Endometrial microvascular endothelial cells (primary cell): Measurements from ENCODE around the gene U2AF2. TPM values are rescaled to one million over a fixed set of nuclear protein-coding genes. Genes with fewer than 3 reads are reported as not detected.

ENCODE experiments used
- in situ Hi-C: cut with HindIII; loops from 2 replicates; pipeline ENCODE4 v1.10.0; 2017; ENCODE audit warnings: low sequenced_read_pairs, low pct_unique_long_range_greater_than_20kb; ENCODE audit errors: inconsistent ontology term
- total RNA-seq: library from RNA; depleted of rRNA; stranded (reverse); fragments of >200 nt; gene quantifications from one replicate; pipeline ENCODE4 v1.2.3, GENCODE V29; 2015; ENCODE audit errors: inconsistent ontology term

Gene U2AF2
- total RNA-seq, 1 donor from 2014 or later, result 215 TPM

DNA sequence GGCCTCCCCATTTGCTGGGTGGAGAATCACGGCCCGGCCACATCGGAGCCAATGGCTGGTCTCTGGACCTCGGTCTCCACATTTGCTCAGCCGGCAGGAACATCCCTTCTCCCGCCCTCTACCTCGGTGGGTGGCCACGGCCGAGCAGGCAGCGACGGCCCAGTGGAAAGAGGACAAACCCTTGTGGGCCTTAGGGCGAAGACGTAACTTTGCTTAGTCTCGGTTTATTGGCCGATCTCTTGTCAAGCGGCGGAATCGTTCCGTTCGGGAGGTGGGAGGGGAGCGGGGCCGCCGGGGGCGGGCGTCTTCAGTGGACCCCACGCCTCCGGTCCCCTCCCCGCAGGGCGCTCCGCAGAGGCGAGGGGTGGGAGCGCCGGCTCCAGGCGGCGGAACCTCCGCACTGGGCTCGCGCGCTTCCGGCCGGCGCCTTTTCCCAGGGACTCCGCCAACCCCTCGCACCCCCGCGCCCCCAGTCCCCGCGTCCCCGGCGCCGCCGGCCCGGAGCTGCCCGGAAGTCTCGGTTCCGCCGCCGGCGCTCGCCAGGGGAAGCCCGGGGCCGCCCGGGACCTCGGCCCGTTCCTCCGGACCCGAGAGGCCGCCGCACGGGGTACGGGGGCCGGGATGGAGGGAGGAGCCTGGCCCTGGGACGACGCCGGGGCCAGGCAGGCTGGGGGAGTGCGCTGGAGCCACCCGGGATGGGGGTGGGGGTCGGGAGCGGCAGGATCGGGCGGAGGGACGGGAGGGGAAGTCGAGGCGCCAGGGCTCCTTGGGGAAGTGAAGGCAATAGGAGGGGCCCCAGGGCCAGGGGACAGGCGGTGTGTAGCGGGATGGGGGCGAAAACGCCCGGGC lies 14.0 kb upstream of the U2AF2 start, which contains the start of gene ZNF580:
ZNF580 (plus strand) TSS at position 426 of the 849 bp plus-strand sequence. CDS start 1,507 bp downstream, outside the sequence.
- in situ Hi-C loops, result no loop called here

DNA sequence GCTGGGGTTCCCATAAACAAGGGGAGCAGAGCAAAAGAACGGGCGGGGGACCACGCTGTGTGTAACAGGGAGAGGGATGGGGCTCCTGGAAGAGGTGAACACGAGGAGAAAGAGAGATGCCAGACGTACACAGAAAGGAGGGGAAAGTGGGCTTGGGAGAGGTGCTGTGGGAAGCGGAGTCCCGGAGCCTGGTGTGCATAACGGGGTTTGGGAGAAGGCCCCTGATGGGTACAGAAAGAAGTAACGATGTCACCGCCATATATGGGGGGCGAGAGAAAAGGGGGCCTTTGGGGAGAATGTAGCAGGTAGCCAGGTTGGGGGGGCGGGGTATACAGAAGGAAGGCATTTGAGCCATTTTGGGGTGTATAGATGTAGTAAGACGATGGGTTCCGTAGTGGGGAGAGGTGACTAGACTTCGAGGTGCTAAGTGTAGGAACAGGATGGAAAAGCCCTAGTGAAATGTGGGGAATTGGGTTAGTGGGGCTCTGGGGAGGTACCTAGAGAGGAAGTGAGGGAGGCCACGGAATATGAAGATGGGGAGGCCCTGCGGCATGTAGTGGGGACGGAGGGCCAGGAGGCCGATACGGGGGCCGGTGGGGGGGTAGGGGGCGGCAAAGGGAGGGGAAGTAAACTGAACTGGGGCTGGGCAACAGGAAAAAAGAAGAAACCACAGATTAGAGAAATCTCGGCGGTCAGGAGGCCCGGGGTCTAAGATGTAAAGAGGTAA lies 13.2 kb upstream of the U2AF2 start:
- in situ Hi-C loops, result no loop called here

DNA sequence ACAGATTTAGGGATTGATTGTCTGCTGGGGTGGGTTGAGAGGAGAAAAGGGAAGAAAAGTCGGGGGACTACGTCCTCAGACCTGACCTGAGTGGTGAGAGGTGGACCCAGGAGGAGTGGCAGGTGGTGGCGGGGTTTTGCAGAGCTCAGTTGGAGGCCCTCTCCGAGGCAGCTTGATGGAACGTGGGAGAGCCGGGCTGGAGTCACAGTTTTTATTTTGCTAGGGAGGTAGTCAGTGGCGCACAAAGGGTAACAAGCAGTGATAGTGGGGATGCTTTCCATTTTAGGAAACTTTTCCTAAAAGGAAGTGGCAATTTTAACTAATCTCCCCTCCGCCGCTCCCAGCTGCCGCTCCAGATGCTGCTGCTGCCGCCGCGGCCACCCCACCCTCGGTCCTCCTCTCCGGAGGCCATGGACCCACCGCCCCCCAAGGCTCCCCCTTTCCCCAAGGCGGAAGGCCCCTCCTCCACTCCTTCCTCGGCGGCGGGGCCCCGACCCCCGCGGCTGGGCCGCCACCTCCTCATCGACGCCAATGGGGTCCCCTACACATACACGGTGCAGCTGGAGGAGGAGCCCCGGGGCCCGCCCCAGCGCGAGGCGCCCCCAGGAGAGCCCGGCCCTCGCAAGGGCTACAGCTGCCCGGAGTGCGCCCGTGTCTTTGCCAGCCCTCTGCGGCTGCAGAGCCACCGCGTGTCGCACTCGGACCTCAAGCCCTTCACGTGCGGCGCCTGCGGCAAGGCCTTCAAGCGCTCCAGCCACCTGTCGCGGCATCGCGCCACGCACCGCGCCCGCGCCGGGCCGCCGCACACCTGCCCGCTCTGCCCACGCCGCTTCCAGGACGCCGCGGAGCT lies 12.5 kb upstream of the U2AF2 start:
- in situ Hi-C loops, result no loop called here

DNA sequence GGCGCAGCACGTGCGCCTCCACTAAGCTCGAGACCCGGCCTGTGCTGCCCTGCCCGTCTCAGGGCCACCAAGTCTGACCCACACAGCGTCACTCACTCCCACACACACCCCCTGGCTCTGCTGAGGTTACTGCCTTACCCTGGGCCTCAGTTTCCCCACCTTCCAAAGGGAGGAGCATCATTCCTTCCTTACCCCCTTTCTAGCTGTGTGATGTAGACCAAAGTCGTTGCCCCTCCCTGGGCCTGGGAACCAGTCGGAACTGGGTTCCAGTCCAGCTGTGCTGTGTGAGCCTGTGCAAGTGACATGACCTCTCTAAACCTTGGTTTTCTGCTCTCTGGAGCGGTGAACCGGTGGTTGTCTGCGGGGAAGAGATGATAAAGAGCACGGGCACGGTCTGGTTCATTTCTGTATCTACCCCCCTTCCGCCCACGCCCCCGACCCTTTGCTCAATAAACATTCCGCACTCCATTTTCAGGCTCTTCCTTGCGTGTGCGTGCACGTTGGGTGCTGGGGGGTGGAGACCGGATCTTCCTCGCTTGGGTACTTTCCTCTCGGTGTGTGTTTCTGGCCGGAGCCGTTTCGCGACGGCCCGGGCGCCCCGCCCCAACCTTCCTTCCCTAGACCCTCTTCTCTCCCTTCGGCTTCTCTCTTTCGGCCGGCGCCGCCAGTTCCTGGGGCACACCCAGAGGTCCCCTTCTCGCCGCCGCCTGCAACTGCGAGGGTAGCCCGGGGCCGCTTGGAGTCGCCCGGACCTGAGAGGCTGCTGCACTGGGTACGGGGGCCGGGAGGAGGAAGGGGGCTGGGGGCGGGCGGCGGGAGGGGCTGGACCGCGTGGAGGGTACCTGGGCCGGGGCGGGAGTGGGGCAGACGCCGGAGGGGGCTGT lies 11.6 kb upstream of the U2AF2 start, which contains the start of gene ZNF581:
ZNF581 (plus strand) TSS at position 647 of the 884 bp plus-strand sequence. CDS start 923 bp downstream, outside the sequence.
- in situ Hi-C loops, result no loop called here

DNA sequence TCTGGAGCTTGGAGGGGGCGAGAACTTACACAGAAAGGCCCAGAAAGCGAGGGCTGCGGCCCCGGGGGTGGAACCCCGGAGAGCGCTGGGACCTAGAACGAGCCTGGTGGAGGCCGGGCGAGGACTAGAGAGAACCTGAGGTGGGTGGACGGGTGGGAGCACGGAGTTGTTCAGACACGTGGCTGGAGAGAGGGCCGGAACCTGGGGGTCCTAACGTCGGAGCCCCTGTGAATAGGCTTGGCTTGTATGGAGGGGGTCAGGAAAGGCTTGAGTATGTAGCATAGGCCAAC lies 11.0 kb upstream of the U2AF2 start:
- in situ Hi-C loops, result no loop called here

DNA sequence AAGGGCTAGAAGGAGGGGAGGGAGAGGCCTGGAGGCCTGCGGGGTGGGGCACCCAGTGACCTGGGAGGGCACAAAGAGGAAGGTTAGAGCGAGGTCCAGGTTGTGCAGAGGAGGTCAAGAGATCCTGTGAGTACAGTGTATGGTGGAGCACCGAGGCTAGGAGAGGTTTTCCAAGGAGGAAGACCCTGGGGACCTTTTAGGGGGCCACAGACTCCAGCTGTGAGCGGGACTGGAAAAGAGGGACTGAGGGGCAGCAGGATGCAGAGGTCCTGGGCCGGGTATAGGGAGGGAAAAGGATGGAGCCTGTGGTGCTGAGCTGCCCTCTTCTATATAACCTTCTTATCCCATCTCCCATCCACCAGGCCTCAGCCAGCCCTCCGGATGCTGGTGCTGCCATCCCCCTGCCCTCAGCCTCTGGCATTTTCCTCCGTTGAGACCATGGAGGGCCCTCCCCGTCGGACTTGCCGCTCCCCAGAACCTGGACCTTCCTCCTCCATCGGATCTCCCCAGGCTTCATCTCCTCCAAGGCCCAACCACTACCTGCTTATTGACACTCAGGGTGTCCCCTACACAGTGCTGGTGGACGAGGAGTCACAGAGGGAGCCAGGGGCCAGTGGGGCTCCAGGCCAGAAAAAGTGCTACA lies 10.5 kb upstream of the U2AF2 start:
- in situ Hi-C loops, result no loop called here

DNA sequence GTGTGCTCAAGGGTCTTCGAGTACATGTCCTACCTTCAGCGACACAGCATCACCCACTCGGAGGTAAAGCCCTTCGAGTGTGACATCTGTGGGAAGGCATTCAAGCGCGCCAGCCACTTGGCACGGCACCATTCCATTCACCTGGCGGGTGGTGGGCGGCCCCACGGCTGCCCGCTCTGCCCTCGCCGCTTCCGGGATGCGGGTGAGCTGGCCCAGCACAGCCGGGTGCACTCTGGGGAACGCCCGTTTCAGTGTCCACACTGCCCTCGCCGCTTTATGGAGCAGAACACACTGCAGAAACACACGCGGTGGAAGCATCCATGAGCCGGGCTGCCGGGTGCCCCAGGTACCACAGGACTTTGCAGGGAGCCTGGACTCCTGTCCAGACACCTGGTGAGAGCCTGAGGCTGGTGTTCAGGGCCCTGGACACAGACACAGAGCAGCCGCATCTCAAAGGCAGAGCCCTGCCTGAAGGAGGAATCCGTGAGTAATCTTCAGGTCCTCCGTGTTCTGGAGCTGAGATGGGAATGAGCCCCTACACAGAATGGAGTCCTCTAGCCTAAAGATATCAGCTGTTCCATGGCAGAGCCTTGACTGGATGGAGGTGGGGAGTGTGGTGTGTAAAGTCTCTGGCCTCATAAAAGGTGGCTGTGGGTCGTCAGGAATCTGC lies 9.9 kb upstream of the U2AF2 start:
- in situ Hi-C loops, result no loop called here

DNA sequence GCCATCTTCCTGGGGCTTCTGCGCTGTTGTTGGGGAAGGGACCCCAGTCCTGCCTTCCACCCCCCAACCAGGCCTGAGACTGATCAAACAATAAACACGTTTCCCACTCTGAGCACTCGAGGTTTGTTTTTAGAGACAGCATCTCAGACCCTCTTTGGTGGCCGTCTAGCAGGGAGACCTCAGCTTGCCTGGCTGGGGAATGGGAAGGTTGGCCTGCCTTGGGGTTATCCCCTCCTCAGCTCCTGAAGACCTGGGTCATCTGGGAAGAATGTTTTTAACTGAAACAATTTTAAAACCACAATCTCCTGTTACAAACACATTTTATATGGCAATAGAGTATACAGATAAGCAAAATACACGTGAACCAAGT lies 9.3 kb upstream of the U2AF2 start:
- in situ Hi-C loops, result no loop called here

DNA sequence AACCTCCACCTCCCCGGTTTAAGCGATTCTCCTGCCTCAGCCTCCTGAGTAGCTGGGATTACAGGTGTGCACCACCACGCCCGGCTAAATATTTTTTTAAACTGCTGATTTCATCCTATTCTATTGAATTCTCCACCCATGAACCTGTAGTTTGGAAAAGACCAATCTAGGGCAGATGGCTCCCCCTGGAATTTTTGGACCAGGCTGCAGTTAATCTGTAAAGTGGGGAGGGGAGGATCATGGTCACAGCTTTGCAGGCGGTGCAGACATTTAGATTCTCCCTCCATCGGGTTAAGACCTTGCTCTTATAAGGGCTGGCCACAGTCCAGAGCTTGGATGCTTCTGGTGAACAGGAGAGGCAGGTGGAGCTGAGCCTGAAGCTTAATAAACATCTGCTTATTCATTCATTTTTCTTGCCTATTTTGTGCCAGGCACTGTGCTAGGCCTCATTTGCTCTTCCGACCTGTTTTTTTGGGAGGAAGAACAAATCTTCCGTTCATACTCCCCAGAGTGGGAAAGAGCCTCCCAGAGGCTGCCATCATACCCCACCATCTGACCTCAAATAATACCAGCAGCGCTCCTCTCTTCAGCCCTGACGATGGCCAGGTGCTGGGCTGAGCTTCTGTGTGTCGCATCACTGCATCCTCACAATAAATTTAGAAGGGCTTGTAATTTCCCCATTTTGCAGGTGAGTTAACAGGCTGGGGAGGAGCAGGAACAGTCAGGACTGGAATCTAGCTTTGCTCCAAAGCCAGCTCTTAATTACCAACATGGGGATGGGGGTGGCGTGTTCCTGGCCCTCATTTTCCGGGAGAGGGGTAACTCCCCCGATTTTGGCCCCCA lies 7.7 kb upstream of the U2AF2 start:
- in situ Hi-C loops, result no loop called here

DNA sequence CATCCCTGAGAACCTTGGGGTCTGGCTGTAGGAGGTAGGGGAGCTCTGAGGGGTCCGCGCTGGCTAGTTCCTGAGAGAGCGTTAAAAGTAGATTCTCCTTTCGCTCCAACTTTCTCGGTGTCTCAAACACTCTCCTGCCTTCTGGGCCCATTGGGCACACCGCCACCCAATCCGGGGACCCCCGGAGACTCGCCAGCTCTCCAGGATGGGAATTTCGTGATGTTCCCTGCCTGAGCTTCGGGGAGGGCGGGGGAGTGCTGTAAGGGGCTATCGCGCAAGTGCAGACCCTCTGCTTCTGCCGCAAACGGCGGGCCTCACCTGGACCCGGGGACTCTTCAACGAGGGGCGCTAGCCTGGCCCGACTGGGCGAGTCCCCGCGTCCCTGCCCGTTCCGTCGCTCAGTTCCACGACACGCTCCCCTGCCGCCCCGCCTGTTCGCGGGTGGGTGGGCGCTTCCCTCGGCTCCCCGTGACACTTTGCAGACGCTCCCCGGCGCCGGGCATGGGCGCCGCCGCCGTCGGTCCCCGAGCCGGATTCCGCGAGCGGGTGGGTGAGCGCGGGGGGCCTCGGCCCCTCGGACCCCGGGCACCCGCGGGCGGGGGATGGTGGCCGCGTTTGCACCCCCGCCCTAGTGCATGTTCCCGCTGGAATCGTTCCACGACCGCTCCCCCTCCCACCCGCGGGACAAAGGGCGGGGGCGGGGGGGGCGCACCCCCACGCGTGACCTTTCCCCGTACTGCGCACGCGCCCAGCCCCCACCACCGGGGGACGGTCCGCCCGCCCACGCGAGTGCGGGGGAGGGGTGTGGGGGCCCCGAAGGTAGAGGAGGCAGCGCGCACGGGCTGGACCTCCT lies 6.9 kb upstream of the U2AF2 start, which contains the start of gene CCDC106:
CCDC106 (plus strand) TSS at position 481 of the 853 bp plus-strand sequence. CDS start 835 bp downstream, outside the sequence.
- in situ Hi-C loops, result no loop called here

DNA sequence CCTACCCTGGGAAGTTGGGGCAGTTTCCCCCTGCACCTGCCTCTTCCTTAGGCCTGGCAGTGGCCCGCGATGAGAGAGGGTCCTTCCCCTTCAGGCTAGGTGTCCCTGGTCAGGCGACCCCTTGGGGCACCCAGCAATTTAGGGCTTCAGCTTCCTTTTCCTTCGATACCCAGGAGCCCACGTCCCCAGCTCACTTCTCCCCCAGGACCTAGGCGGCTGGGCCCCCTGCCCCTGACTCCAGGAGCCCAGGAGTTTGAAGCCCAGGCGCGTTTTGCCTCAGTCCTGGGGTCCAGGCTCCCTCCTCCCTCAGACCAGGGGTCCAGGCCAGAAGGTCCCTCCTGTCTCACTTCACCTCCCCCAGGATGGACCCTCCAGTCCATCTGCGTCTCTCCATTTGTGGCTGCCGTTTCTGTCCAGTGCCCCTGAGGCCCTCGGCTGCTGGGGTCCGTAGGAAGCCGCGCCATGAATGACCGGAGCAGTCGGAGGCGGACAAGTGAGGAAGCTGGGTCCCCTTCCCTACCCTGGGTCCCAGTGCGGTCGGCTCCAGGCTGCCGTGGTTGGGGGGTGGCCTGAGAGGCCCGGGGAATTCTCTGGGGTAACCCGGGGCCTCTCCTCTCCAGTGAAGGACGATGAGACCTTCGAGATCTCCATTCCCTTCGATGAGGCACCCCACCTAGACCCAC lies 6.1 kb upstream of the U2AF2 start:
- in situ Hi-C loops, result no loop called here

DNA sequence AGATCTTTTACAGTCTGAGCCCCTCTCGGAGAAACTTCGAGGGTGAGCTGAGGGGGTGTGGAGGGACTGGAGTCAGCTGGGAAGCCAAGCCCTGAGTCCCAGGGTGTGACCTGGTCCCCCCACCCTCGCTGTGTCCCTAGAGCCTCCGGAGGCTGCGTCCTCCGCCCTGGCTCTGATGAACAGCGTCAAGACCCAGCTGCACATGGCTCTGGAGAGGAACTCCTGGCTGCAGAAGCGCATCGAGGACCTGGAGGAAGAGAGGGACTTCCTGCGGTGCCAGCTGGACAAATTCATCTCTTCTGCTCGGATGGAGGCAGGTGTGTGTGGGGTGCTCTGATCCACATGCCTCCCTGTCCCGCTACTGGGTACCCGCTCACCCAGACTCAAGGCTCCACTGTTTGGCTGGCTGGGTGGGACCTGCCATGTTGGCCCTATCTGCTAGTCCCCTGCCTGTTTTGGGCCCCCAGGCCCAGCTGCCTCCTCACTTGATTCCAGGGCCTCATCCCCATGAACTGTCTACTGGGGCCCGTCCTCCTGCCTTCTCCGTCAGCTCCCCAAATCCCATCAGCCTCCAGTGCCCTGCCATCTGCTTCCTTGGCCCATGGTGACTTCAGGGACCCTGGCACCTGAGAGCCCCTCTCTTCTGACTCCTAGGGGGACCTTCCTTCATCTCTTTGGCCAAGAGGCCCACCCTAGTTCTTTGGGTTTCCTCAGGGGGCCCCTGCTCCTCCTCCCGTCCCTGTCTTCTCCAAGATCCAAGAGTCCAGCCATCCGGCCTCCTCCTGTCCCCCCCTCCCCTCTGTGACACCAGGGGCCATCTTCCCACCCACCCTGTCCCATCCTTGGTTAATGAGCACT lies 5.3 kb upstream of the U2AF2 start:
- in situ Hi-C loops, result no loop called here

DNA sequence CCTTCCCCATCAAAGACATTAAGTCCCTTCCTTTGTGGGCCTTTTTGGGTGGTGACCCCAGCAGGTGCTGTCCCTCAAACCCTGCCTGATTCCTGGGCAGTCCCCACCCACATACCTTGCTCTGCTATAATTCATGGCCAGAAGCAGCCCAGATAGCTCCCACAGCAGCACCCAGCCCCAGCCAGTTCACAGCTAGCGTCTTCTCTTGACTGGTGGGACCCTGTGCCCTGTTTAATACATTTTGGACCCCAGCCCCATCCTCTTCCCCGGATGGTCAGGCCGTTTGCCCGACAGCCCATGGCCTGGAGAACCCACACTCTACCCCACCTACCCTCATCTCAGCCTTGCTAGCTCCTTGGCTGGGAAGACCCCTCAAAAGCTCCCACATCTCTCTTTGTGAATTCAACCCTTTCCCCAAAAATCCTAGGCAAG lies 4.7 kb upstream of the U2AF2 start:
- in situ Hi-C loops, result no loop called here

DNA sequence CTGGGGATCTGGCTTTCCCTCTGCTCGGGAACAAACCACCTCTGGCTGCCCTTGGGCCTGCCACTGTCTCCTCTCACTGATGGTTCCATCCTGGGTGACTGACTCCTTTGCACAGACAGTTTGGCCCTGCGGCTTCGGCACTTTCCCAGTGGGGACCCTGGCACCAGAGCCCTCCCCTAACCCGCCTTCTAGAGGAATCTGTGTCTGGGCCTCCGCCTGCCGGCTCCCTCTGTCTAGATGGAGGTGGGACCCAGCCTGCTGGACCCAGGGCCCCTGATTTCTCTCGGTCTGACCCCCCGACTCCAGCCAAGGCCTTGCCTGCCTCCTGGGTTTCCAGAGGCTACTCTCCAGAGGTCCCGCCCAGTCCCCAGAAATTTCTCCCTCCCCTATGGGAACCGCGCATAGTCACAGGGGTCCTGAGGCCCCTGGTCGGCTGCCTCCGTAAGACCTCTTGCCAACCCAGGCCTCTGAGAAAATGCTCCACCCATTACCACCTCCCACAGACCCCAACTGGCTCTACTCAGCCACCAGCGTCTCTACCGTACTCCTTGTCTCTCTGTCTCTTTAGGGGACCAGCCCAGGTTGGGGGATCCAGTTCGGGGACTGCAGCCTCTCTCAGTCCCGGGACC lies 4.1 kb upstream of the U2AF2 start:
- in situ Hi-C loops, result no loop called here
